H9 (cell line): ENCODE data around the gene TTLL13. TPM values are rescaled to one million over a fixed set of nuclear protein-coding genes. Genes with fewer than 3 reads are reported as not detected.
A peak's percentile ranks its signal among the peaks of the same experiment; 100 is the strongest.

Source experiments
- DNase-seq: peaks from one replicate; pipeline ENCODE4 v3.0.0-alpha.2; 2017
- H2AFZ ChIP-seq: one replicate; pipeline ENCODE4 v1.6.1; 2013; ENCODE audit warnings: mild to moderate bottlenecking, low read length, control low read depth, moderate library complexity
- H2AK5ac ChIP-seq: 2 replicates; pipeline ENCODE4 v1.6.1; 2013; ENCODE audit warnings: low read length, control low read depth, mixed read lengths; ENCODE audit not compliant: insufficient read length
- H2BK120ac ChIP-seq: one replicate; pipeline ENCODE4 v1.6.1; 2013; ENCODE audit warnings: low read depth, mild to moderate bottlenecking, low read length, control low read depth, inconsistent platforms; ENCODE audit not compliant: poor library complexity, severe bottlenecking
- H2BK12ac ChIP-seq: 2 replicates; pipeline ENCODE4 v1.6.1; 2013; ENCODE audit warnings: low read length, control low read depth, mixed read lengths, low read depth; ENCODE audit not compliant: insufficient read length
- H2BK15ac ChIP-seq: 2 replicates; pipeline ENCODE4 v1.6.1; 2013; ENCODE audit warnings: low read depth, low read length, control low read depth
- H2BK20ac ChIP-seq: one replicate; pipeline ENCODE4 v1.6.1; 2013; ENCODE audit warnings: low read depth, mild to moderate bottlenecking, low read length, control low read depth, inconsistent platforms; ENCODE audit not compliant: poor library complexity, severe bottlenecking
- H2BK5ac ChIP-seq: 2 replicates; pipeline ENCODE4 v1.6.1; 2013; ENCODE audit warnings: low read length, control low read depth, mixed read lengths; ENCODE audit not compliant: insufficient read length
- H3K14ac ChIP-seq: 2 replicates; pipeline ENCODE4 v1.6.1; 2013; ENCODE audit warnings: low read length, control low read depth; ENCODE audit not compliant: insufficient read depth
- H3K18ac ChIP-seq: 2 replicates; pipeline ENCODE4 v1.6.1; 2013; ENCODE audit warnings: low read depth, mild to moderate bottlenecking, mixed read lengths, low read length, control low read depth; ENCODE audit not compliant: insufficient read length
- H3K23ac ChIP-seq: 2 replicates; pipeline ENCODE4 v1.6.1; 2013; ENCODE audit warnings: low read length, control low read depth, mixed read lengths, low read depth; ENCODE audit not compliant: insufficient read length
- H3K23me2 ChIP-seq: 2 replicates; pipeline ENCODE4 v1.6.1; 2013; ENCODE audit warnings: low read depth, mild to moderate bottlenecking, mixed read lengths, low read length, control low read depth; ENCODE audit not compliant: insufficient read length, poor library complexity, severe bottlenecking
- H3K27ac ChIP-seq: 2 replicates; pipeline ENCODE4 v1.5.1; 2013; ENCODE audit warnings: low read length, control low read depth, mixed read lengths, low read depth; ENCODE audit not compliant: insufficient read length
- H3K27me3 ChIP-seq: 2 replicates; pipeline ENCODE4 v1.6.1; 2013; ENCODE audit warnings: low read length, control low read depth, inconsistent platforms; ENCODE audit not compliant: insufficient read depth
- H3K4ac ChIP-seq: 2 replicates; pipeline ENCODE4 v1.6.1; 2013; ENCODE audit warnings: low read depth, mild to moderate bottlenecking, control low read depth, inconsistent platforms, low read length, moderate library complexity
- H3K4me1 ChIP-seq: 2 replicates; pipeline ENCODE4 v1.6.1; 2013; ENCODE audit warnings: low read length, control low read depth, inconsistent platforms; ENCODE audit not compliant: insufficient read depth
- H3K4me2 ChIP-seq: 2 replicates; pipeline ENCODE4 v1.6.1; 2013; ENCODE audit warnings: low read length, control low read depth, mixed read lengths; ENCODE audit not compliant: insufficient read length, insufficient read depth
- H3K56ac ChIP-seq: 2 replicates; pipeline ENCODE4 v1.6.1; 2013; ENCODE audit warnings: low read depth, mild to moderate bottlenecking, mixed read lengths, low read length, control low read depth; ENCODE audit not compliant: insufficient read length
- H3K79me1 ChIP-seq: 2 replicates; pipeline ENCODE4 v1.6.1; 2013; ENCODE audit warnings: low read depth, mild to moderate bottlenecking, moderate library complexity, low read length, control low read depth, inconsistent platforms; ENCODE audit not compliant: insufficient read depth, poor library complexity, severe bottlenecking
- H3K79me2 ChIP-seq: 2 replicates; pipeline ENCODE4 v1.6.1; 2013; ENCODE audit warnings: low read length, control low read depth, inconsistent platforms; ENCODE audit not compliant: insufficient read depth
- H3K9ac ChIP-seq: 2 replicates; pipeline ENCODE4 v1.6.1; 2013; ENCODE audit warnings: low read length, control low read depth, mixed read lengths; ENCODE audit not compliant: insufficient read length; ENCODE audit errors: extremely low read depth
- H3K9me3 ChIP-seq: one replicate; pipeline ENCODE4 v1.6.1; 2013; ENCODE audit warnings: low read depth, low read length, inconsistent platforms; ENCODE audit not compliant: control insufficient read depth
- H3T11ph ChIP-seq: one replicate; pipeline ENCODE4 v1.6.1; 2013; ENCODE audit warnings: mild to moderate bottlenecking, low read length, control low read depth, inconsistent platforms
- H4K20me1 ChIP-seq: one replicate; pipeline ENCODE4 v1.6.1; 2013; ENCODE audit not compliant: control insufficient read depth, insufficient read length, insufficient read depth
- H4K5ac ChIP-seq: 2 replicates; pipeline ENCODE4 v1.6.1; 2013; ENCODE audit warnings: low read depth, mild to moderate bottlenecking, mixed read lengths, low read length, control low read depth; ENCODE audit not compliant: insufficient read length
- H4K8ac ChIP-seq: replicated peaks from 2 replicates; pipeline ENCODE4 v1.6.1; 2013; ENCODE audit warnings: low read length, control low read depth, mixed read lengths, low read depth; ENCODE audit not compliant: insufficient read length
- H4K91ac ChIP-seq: 2 replicates; pipeline ENCODE4 v1.6.1; 2013; ENCODE audit warnings: low read depth, mild to moderate bottlenecking, moderate library complexity, mixed read lengths, low read length, control low read depth; ENCODE audit not compliant: insufficient read length
- H3K27ac Mint-ChIP-seq, 3 experiments: 2 replicates in 2 of 3; 3 replicates in 1 of 3; pipeline ENCODE4 v1.8.0; 2020 to 2021; ENCODE audit warnings: mixed read lengths in 3 of 3, mild to moderate bottlenecking in 1 of 3, moderate library complexity in 1 of 3
- H3K27me3 Mint-ChIP-seq: 2 replicates; pipeline ENCODE4 v1.8.0; 2021; ENCODE audit warnings: low read depth, mild to moderate bottlenecking, moderate library complexity, mixed read lengths
- H3K36me3 Mint-ChIP-seq, 3 experiments: 2 replicates in 2 of 3; 3 replicates in 1 of 3; pipeline ENCODE4 v1.8.0; 2020 to 2021; ENCODE audit warnings: low read depth in 3 of 3, mixed read lengths in 3 of 3; ENCODE audit not compliant: insufficient read depth in 1 of 3
- H3K4me1 Mint-ChIP-seq, 2 experiments: 2 replicates each; pipeline ENCODE4 v1.8.0; 2020; ENCODE audit warnings: mixed read lengths in 2 of 2
- H3K4me3 Mint-ChIP-seq, 2 experiments: 2 replicates in 1 of 2; 3 replicates in 1 of 2; pipeline ENCODE4 v1.8.0; 2020 to 2021; ENCODE audit warnings: mild to moderate bottlenecking in 2 of 2, mixed read lengths in 2 of 2, moderate library complexity in 1 of 2
- H3K9me3 Mint-ChIP-seq, 2 experiments: 2 replicates in 1 of 2; 3 replicates in 1 of 2; pipeline ENCODE4 v1.8.0; 2020; ENCODE audit warnings: mild to moderate bottlenecking in 2 of 2, mixed read lengths in 2 of 2, moderate library complexity in 1 of 2
- CTCF ChIP-seq: fragments of 200-600 bp; sonication (generic); conservative IDR thresholded peaks from 3 replicates; pipeline ENCODE4 v1.8.0; 2021; ENCODE audit warnings: antibody characterized with exemption, mild to moderate bottlenecking
- WGBS: extraction: QIAGEN DNeasy Blood & Tissue Kit; methylation state at CpG from one replicate; pipeline ENCODE4 v1.1.7; 2013; ENCODE audit warnings: missing lambda C conversion rate, low lambda C conversion rate, mixed read lengths; ENCODE audit not compliant: insufficient read length; ENCODE audit errors: extremely low coverage; 5-methylcytosine and 5-hydroxymethylcytosine counted together
- total RNA-seq: library from RNA; stranded (reverse); gene quantifications from 2 replicates; pipeline ENCODE4 v1.2.1, GENCODE V29; 2021

The TTLL13 gene
- total RNA-seq, 1 experiment from 2014 or later: not detected

DNA sequence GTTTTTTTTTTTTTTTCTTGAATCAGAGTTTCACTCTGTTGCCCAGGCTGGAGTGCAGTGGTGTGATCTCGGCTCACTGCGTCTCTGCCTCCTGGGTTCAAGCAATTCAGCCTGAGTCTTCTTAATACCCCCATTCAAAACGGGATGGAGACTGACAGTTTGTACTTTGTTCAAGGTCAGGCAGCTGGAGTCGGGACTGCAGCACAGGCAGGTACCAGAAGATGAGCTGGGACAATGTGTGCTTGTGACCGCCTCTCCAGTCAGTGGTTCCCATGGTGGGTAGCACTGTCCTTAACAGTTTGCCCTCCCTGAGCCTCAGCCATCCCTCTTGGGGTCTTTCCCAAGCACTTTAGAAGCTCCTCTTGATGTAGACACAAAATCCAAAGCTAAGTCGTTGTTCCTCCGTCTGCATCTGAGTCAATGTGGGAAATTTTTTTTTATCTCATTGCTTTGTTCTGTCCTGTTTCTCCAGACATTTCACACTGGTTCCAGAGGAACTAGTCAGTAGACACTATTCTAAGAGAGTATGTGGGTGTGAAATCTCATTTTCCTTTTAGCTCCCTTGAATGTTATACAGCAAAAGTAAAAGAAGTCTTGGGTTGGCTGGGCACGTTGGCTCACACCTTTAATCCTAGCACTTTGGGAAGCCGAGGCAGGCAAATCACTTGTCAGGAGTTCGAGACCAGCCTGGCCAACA, 5.3 kb upstream of the TTLL13 start:
- Histone ChIP-seq H4K91ac (no peak overlapping the region), H3K79me2 (no peaks in the 10 kb centered on the region), H3K56ac (no peak overlapping the region), H4K5ac (no peak overlapping the region), H3K23me2 (peaks cover 1% of the 10 kb centered on the region), H3K27me3 (no peaks in the 10 kb centered on the region), H3K4me1 (no peaks in the 10 kb centered on the region), H3T11ph (no peak overlapping the region), H2BK120ac (no peak overlapping the region), H3K27ac (no peak overlapping the region), H4K8ac (no peak overlapping the region), H4K20me1 (no peaks in the 10 kb centered on the region), H3K4ac (no peak overlapping the region), H2AK5ac (no peak overlapping the region), H3K4me2 (no peak overlapping the region), H2BK12ac (no peak overlapping the region), H3K18ac (no peak overlapping the region), H2BK15ac (no peak overlapping the region), H2AFZ (no peak overlapping the region), H3K9ac (no peak overlapping the region), H3K9me3 (no peaks in the 10 kb centered on the region), H3K79me1 (no peaks in the 10 kb centered on the region), H2BK20ac (no peak overlapping the region), H2BK5ac (peak overlapping the region; percentile 79), H3K23ac (no peak overlapping the region), H3K14ac (no peak overlapping the region)
- Mint-ChIP-seq H3K4me1 (no peaks in the 10 kb centered on the region), H3K36me3 (peaks cover 0 to 3% (median 0%) of the 10 kb centered on the region in 3 experiments; a peak in 1 of 7 replicates), H3K9me3 (no peaks in the 10 kb centered on the region), H3K27ac (no peak overlapping the region), H3K4me3 (no peak overlapping the region), H3K27me3 (peaks cover 6% of the 10 kb centered on the region)
- DNase-seq: no peak
- no CpG with 5 or more reads among the region's 10 CpGs for WGBS
- no peak for TF ChIP-seq CTCF
